ENCODE measurements around the gene TUSC7.

DNA sequence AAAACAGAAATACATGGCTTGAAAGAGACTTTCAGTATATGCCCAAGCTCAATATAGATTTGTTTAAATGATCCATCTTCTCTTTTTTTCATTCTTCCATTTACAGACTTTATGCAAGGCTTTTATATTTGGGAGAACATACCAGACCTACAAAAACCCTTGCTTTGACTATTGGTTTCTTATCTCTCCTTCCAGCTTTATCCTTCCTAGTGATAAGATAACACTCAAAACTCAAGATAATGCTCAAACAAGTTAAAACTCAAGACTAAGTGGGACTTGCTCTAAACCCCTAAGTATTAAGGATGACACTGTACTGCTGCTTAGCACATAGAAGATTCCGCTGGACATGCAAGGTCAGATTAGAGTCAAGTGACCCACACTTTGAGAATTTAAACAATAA is 8.0 kb downstream of the TUSC7 start:
- TF ChIP-seq EZH2phosphoT487 (IDR thresholded peaks at IDR 0.05; ENCODE audit: borderline replicate concordance), result no peak
- TF ChIP-seq, protein P1, sequence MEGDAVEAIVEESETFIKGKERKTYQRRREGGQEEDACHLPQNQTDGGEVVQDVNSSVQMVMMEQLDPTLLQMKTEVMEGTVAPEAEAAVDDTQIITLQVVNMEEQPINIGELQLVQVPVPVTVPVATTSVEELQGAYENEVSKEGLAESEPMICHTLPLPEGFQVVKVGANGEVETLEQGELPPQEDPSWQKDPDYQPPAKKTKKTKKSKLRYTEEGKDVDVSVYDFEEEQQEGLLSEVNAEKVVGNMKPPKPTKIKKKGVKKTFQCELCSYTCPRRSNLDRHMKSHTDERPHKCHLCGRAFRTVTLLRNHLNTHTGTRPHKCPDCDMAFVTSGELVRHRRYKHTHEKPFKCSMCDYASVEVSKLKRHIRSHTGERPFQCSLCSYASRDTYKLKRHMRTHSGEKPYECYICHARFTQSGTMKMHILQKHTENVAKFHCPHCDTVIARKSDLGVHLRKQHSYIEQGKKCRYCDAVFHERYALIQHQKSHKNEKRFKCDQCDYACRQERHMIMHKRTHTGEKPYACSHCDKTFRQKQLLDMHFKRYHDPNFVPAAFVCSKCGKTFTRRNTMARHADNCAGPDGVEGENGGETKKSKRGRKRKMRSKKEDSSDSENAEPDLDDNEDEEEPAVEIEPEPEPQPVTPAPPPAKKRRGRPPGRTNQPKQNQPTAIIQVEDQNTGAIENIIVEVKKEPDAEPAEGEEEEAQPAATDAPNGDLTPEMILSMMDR (conservative IDR thresholded peaks at IDR 0.05; ENCODE audit: low read length), result no peak
